HepG2 (cell line): ENCODE measurements around the gene NXPH1. TPM values are rescaled to one million over a fixed set of nuclear protein-coding genes. Genes with fewer than 3 reads are reported as not detected.

ENCODE experiments used
- ATAC-seq: fragments of 200-7000 bp; cut with Tn5 transposase; 3 replicates; pipeline ENCODE4 v1.9.1; 2020; ENCODE audit warnings: mild to moderate bottlenecking, moderate library complexity
- BruUV-seq: library from RNA; stranded (reverse); fragments of 400-500 nt; replicated peaks from 2 replicates; lab custom pipeline; 2021; lab: Mats Ljungman, UMichigan
- CTCF ChIA-PET: fragments of 300-600 bp; formaldehyde crosslinking; extraction: SDS; loops from one replicate; lab custom pipeline; 2021; ENCODE audit warnings: low total read pairs, inconsistent platforms, low intra/inter-chr PET ratio; lab: Yijun Ruan, JAX
- POLR2A ChIA-PET: fragments of 350-600 bp; sonication (Branson Sonifier 250); formaldehyde crosslinking; loops from one replicate; lab custom pipeline; 2020; ENCODE audit warnings: antibody characterized with exemption, inconsistent platforms; lab: Yijun Ruan, JAX
- DNase-seq: peaks from one replicate; pipeline ENCODE4 v3.0.0-alpha.2; 2015; ENCODE audit warnings: low spot score
- FAIRE-seq: peaks from 3 replicates; lab custom pipeline; 2011; peaks lifted over from hg19 to GRCh38; lab: Jason Lieb, UNC
- H2AFZ ChIP-seq: one replicate; pipeline ENCODE4 v1.6.1; 2011; ENCODE audit warnings: low read length, inconsistent platforms
- H3K27ac ChIP-seq: fragments of 300-600 bp; 3 replicates; pipeline ENCODE4 v1.8.0; 2011; ENCODE audit warnings: mixed run types, mild to moderate bottlenecking, mixed read lengths, low read length, inconsistent platforms; ENCODE audit not compliant: insufficient read depth; ENCODE audit errors: extremely low read length
- H3K27me3 ChIP-seq, 2 experiments: fragments of 200-600 bp in 1 of 2; 2 replicates in 1 of 2; 3 replicates in 1 of 2; pipeline versions ENCODE4 v1.6.0 to v1.8.0; 2011; ENCODE audit warnings: low read length in 2 of 2, mild to moderate bottlenecking in 2 of 2, moderate library complexity in 2 of 2, inconsistent platforms in 1 of 2; ENCODE audit not compliant: insufficient read depth in 2 of 2, control insufficient read depth in 1 of 2
- H3K36me3 ChIP-seq, 2 experiments: fragments of 200-600 bp in 1 of 2; replicated peaks in 1 of 2; 2 replicates in 1 of 2; 3 replicates in 1 of 2; pipeline versions ENCODE4 v1.5.1 to v1.8.0; 2011; ENCODE audit warnings: low read length in 2 of 2, inconsistent platforms in 1 of 2; ENCODE audit not compliant: insufficient read depth in 2 of 2, control insufficient read depth in 1 of 2
- H3K4me1 ChIP-seq: 2 replicates; pipeline ENCODE4 v1.5.1; 2012; ENCODE audit warnings: low read length, inconsistent platforms; ENCODE audit not compliant: insufficient read depth
- H3K4me2 ChIP-seq: 2 replicates; pipeline ENCODE4 v1.6.0; 2011; ENCODE audit warnings: low read depth, low read length, inconsistent platforms
- H3K4me3 ChIP-seq, 3 experiments: fragments of 200-600 bp in 1 of 3; sonication (generic), shearing (Covaris generic) in 1 of 3; replicated peaks in 1 of 3; 2 replicates each; pipeline ENCODE4 v1.5.1; 2011 to 2016; ENCODE audit warnings: low read length in 3 of 3, inconsistent platforms in 2 of 3, low read depth in 2 of 3, mild to moderate bottlenecking in 2 of 3, control low read depth in 1 of 3, mixed read lengths in 1 of 3; ENCODE audit not compliant: insufficient read depth in 1 of 3
- H3K79me2 ChIP-seq: one replicate; pipeline ENCODE4 v1.6.1; 2011; ENCODE audit warnings: low read length, inconsistent platforms; ENCODE audit not compliant: insufficient read depth
- H3K9ac ChIP-seq: 2 replicates; pipeline ENCODE4 v1.6.0; 2011; ENCODE audit warnings: mild to moderate bottlenecking, low read depth, low read length, inconsistent platforms; ENCODE audit not compliant: insufficient read depth
- H3K9me3 ChIP-seq: 2 replicates; pipeline ENCODE4 v1.5.1; 2012; ENCODE audit warnings: mild to moderate bottlenecking, low read length
- H4K20me1 ChIP-seq: 2 replicates; pipeline ENCODE4 v1.6.0; 2011; ENCODE audit warnings: inconsistent platforms, mild to moderate bottlenecking, low read length, moderate library complexity; ENCODE audit not compliant: insufficient read depth
- CREBL2 ChIP-seq: sonication (generic); formaldehyde crosslinking; IDR thresholded peaks from 2 replicates; pipeline ENCODE4 v1.8.1; 2023; ENCODE audit warnings: missing genetic modification reagents, mild to moderate bottlenecking, borderline replicate concordance
- KLF11 ChIP-seq: IDR thresholded peaks from 2 replicates; pipeline ENCODE4 v1.6.1; 2016; ENCODE audit warnings: missing compliant biosample characterization
- MLLT10 ChIP-seq: sonication (generic); formaldehyde crosslinking; IDR thresholded peaks from 2 replicates; pipeline ENCODE4 v1.4.0; 2020; ENCODE audit warnings: missing genetic modification reagents
- NBN ChIP-seq: fragments of 450-650 bp; conservative IDR thresholded peaks from 2 replicates; pipeline ENCODE4 v1.6.1; 2017
- PBX2 ChIP-seq: IDR thresholded peaks from 2 replicates; pipeline ENCODE4 v1.6.1; 2016; ENCODE audit warnings: control low read depth
- PHF5A ChIP-seq: IDR thresholded peaks from one replicate; pipeline ENCODE4 v1.6.1; 2018; ENCODE audit warnings: low read depth, missing genetic modification reagents; ENCODE audit not compliant: unreplicated experiment
- PRMT3 ChIP-seq: sonication (generic); formaldehyde crosslinking; IDR thresholded peaks from 2 replicates; pipeline ENCODE4 v1.8.1; 2022; ENCODE audit warnings: low read depth, mild to moderate bottlenecking, moderate library complexity, missing genetic modification reagents, borderline replicate concordance
- RCOR2 ChIP-seq: IDR thresholded peaks from 2 replicates; pipeline ENCODE4 v1.6.1; 2016; ENCODE audit warnings: missing biosample characterization, missing genetic modification reagents
- SATB2 ChIP-seq: sonication (generic); formaldehyde crosslinking; IDR thresholded peaks from 2 replicates; pipeline ENCODE4 v1.5.0; 2020; ENCODE audit warnings: missing genetic modification reagents
- SP4 ChIP-seq: sonication (generic); formaldehyde crosslinking; IDR thresholded peaks from 2 replicates; pipeline ENCODE4 v1.8.1; 2023; ENCODE audit warnings: mild to moderate bottlenecking, missing genetic modification reagents
- ZBTB14 ChIP-seq: sonication (generic); formaldehyde crosslinking; IDR thresholded peaks from 2 replicates; pipeline ENCODE4 v1.4.0; 2020; ENCODE audit warnings: missing genetic modification reagents
- ZNF143 ChIP-seq: sonication (generic); formaldehyde crosslinking; IDR thresholded peaks from 2 replicates; pipeline ENCODE4 v1.4.0; 2020; ENCODE audit warnings: missing genetic modification reagents
- ZNF468 ChIP-seq: sonication (generic); formaldehyde crosslinking; IDR thresholded peaks from 2 replicates; pipeline ENCODE4 v1.8.0; 2022; ENCODE audit warnings: mild to moderate bottlenecking, moderate library complexity, missing genetic modification reagents
- ZNF570 ChIP-seq: sonication (generic); formaldehyde crosslinking; IDR thresholded peaks from 2 replicates; pipeline ENCODE4 v1.4.0; 2020; ENCODE audit warnings: mild to moderate bottlenecking, missing genetic modification reagents, borderline replicate concordance
- ZNF703 ChIP-seq: sonication (generic); formaldehyde crosslinking; IDR thresholded peaks from 2 replicates; pipeline ENCODE4 v1.5.1; 2020; ENCODE audit warnings: missing genetic modification reagents, mild to moderate bottlenecking, moderate library complexity, borderline replicate concordance
- ZNF816 ChIP-seq: sonication (generic); formaldehyde crosslinking; IDR thresholded peaks from 2 replicates; pipeline ENCODE4 v1.8.0; 2022; ENCODE audit warnings: missing genetic modification reagents, mild to moderate bottlenecking, borderline replicate concordance
- WGBS: methylation state at CpG from one replicate; pipeline ENCODE4 v1.1.6; 2017; ENCODE audit warnings: low lambda C conversion rate; 5-methylcytosine and 5-hydroxymethylcytosine counted together
- in situ Hi-C: cut with HindIII; loops from 2 replicates; pipeline ENCODE4 v1.10.0; 2017; ENCODE audit warnings: low pct_unique_long_range_greater_than_20kb; ENCODE audit not compliant: extremely low pct_ligation_motif_present
- intact Hi-C: fragments of 100-400 bp; cut with micrococcal nuclease; formaldehyde crosslinking; loops from one replicate; pipeline ENCODE4 v1.10.0; 2022; ENCODE audit not compliant: unreplicated experiment
- polyA plus RNA-seq, 8 experiments: library from polyadenylated mRNA; depleted of rRNA in 3 of 8; stranded (reverse) in 7 of 8; unstranded in 1 of 8; fragments of >200 nt; fragmentation: Illumina TruSeq in 4 of 8; extraction: Trizol in 4 of 8; gene quantifications; 2 replicates each; pipeline versions ENCODE4 v1.2.1 to v1.2.3, GENCODE V29; 2011 to 2016; ENCODE audit warnings: low read depth in 4 of 8, missing spikeins in 1 of 8, mixed read lengths in 1 of 8; ENCODE audit not compliant: insufficient read depth in 1 of 8
- total RNA-seq, 5 experiments: library from RNA; depleted of rRNA; stranded (reverse); fragments of >200 nt; fragmentation: Illumina TruSeq; extraction: Trizol; gene quantifications; 2 replicates each; pipeline ENCODE4 v1.2.3, GENCODE V29; 2016; ENCODE audit warnings: low read depth in 1 of 5

Gene NXPH1
- total and polyA plus RNA-seq, 2 of the 13 experiments (the other 11 are each of a cell fraction or from before 2014, with no cell fraction given) = not detected

GRCh38 chr7:8747338-8747737 is 313.9 kb downstream of the NXPH1 start:
- 0% methylated on average over 1 of the region's 1 CpG for WGBS

More at GRCh38 chr7:8747338-8747737, 313.9 kb downstream of the NXPH1 start:
- no peak for FAIRE-seq
- peaks cover 17% of the 10 kb centered on the region for H3K9me3 ChIP-seq
- no peaks in the 10 kb centered on the region for H4K20me1 ChIP-seq
- no peak overlapping the region for H3K4me3 ChIP-seq
- in situ Hi-C loops = no loop called here
- no peak overlapping the region for H2AFZ ChIP-seq
- no peaks in the 10 kb centered on the region for H3K27me3 ChIP-seq
- H3K4me2 ChIP-seq = no peak overlapping the region
- no peaks in the 10 kb centered on the region for H3K36me3 ChIP-seq
- no peak overlapping the region for H3K27ac ChIP-seq
- H3K9ac ChIP-seq = no peak overlapping the region
- no peak for DNase-seq
- BruUV-seq = no TSS peak
- TF ChIP-seq ZNF816 (no peak), CREBL2 (CRISPR knock-in tag) (no peak), PHF5A (CRISPR knock-in tag) (no peak), KLF11 (CRISPR knock-in tag) (no peak), RCOR2 (CRISPR knock-in tag) (no peak), ZNF570 (CRISPR knock-in tag) (no peak), ZNF143 (CRISPR knock-in tag) (no peak), PRMT3 (CRISPR knock-in tag) (no peak), MLLT10 (CRISPR knock-in tag) (no peak), ZNF468 (CRISPR knock-in tag) (no peak), PBX2 (CRISPR knock-in tag) (no peak), NBN (no peak), SATB2 (CRISPR knock-in tag) (no peak), ZBTB14 (CRISPR knock-in tag) (no peak), SP4 (CRISPR knock-in tag) (no peak), ZNF703 (CRISPR knock-in tag) (no peak)
- TF ChIP-seq, all 625 proteins: peak for 0
- ChIA-PET POLR2A (no interaction called here), CTCF (no interaction called here)
- Histone ChIP-seq H3K4me1 (no peaks in the 10 kb centered on the region), H3K79me2 (no peaks in the 10 kb centered on the region)
- no peak for ATAC-seq
- intact Hi-C loops = no loop called here
